ENCODE measurements around the gene HMHB1.
"Not testable (repeated sequence)": the region's sequence is repeated elsewhere in the genome, so short reads cannot be mapped to it uniquely, and the experiment has no call there.

Gene HMHB1

GRCh38 chr5:143805861-143806260, 6.1 kb upstream of the HMHB1 start:
- no peak for DNase-seq

DNA sequence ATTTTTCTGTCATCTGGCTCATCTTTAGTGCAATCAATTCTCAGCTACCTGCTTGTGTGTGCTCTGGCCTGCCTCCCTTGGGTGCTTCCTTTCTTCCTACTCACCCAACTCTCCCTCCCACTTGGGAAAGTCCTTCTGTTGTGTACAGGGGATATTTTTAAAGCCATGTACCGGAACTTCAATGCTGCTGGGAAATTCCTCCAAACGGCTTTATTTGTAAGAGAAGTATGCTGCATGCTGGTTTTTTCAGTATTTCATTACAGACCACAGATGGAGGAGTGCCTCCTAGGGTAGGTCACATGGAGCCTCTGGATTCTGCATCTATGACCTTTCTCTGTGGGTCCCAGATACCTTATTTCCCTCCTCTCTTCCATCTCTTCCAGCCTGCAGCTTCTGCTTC, 5.4 kb upstream of the HMHB1 start:
- no peak for DNase-seq

GRCh38 chr5:143807401-143807800, 4.6 kb upstream of the HMHB1 start:
- no peak for DNase-seq

GRCh38 chr5:143816370-143816769, 4.4 kb downstream of the HMHB1 start:
- not testable (repeated sequence) for DNase-seq

GRCh38 chr5:143819716-143820115, 7.8 kb downstream of the HMHB1 start:
- no peak for DNase-seq

DNA sequence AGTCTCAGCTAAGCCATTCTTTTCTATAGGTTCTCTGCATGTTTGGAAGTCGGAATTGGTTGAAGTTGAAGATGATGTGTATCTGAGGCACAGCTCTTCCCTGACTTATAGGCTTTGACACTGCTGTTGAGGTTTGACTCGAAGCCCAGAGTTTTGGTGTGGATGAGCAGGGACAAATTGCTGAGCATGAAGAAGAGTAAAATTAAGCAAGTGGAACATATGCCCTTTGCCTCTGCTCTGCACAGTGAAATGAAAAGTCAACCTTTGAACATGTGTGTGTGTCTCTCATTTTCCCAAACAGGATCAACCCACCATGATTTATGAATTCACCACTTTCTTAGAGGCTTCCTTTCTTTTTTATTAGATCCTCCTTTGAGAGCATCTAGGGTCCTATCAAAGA, 8.5 kb downstream of the HMHB1 start:
- no peak for DNase-seq

DNA sequence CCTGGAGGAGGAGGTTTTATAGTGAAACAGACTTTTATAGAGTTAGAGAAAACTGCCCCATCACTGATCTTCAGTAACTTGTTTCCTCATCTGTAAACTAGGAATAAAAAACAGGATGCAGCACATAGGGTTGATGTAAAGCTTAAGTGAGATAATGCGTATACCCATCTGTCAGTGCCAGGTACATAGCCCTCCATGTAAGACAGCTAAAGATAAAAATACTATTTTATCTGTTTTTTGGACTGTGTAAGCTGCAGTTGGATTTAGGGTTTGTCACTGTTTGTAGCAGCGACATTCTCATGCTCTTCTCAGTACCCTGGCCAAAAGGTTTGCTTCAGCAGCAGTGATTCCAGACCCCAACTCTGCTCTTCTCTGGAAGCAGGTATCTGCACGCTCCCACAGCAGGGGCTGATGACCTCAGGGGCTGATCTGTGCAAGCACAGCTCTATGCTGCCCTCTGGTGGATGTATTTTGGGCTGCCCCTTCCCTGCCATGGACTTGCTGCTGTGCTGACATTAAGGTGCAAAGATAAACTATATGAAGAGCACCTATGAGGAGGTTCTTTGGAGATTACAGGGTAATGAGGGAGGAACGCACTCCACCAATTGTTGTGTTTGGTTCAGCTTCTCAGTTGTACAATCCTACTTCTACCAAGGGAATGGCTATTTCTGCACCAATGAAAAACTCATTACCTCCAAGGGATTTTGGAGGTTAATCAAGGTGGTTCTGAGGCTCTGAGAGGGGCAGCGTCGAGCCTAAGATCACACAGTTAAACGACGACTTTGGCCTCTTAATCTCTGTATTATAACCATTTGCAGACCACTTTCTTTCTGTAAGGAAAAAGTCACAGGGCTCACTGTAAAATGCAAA, 13.1 kb downstream of the HMHB1 start:
- peak; percentile 38 to 69 for DNase-seq

DNA sequence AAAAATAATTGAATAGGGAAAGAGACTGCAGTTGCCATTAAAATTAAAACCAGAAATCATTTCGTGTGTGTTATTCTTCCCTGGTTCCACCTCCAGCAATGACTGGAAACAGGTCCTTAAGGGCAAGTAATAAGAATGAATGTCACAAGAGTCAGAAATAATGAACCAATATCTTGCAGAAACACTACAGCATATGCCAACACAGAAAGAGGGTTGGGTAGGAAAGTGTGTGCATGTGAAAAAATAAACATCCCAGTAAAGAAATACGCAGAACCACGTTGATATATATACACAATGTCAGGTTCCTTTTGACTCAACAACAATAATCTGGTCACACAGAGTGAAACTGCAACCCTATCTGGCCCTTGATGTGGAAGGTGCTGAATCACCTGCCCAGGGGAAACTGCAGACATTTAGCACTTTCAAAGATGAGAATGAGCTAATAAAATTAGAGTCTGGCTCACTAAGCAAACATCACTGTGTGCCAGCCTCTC, 15.0 kb downstream of the HMHB1 start:
- no peak for DNase-seq

GRCh38 chr5:143828710-143829109, 16.7 kb downstream of the HMHB1 start:
- no peak for DNase-seq

DNA sequence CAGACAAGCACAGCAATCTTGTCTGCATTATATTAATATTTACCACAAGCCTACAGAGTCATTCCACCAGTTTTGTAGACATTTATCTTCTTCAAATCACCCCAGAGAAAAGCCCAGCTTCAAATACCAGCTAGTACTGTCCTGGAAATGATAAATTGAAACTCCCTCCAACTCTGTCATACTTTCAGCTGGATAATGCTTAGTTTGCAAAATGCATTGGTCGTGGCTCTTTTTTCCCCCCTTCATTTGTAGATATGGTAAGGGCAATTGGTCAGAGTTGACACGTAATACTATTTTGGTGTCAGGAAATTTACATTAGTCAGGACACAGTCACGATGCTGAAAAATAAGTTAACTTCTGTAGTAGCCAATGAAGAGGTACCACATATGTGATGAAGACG, 21.2 kb downstream of the HMHB1 start:
- DNase-seq = no peak

GRCh38 chr5:143835251-143835650, 23.3 kb downstream of the HMHB1 start:
- DNase-seq = no peak

- DNase-seq = no peak
These were observed 24.3 kb downstream of the HMHB1 start for GRCh38 chr5:143836161-143836725.

DNA sequence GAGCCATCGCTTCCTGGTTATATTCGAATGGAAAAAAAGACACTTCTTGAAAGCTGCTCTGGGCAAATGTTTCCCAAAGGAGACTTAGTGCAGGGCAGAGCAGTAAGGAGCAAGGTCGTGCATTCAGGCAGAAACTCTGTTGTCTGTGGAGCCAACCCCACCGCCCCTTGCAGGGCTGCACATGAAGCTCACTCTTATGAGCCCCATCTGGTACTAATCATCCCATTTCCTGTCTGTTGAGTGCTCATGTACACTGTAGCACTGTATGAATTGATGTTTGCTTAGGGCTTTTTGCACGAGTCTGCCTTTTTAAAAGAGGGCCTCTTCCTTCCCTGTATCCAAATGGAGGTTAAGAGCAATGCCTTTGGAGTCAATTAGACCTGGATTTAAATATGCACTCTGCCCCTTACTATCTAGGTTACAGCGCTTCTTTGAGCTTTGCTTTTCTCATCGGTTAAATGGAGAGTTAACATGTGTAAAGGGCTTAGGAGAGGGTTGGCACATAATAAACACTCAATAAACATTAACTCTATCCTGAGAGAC, 25.4 kb downstream of the HMHB1 start:
- no peak for DNase-seq

GRCh38 chr5:143841446-143841845, 29.5 kb downstream of the HMHB1 start:
- no peak for DNase-seq

- no peak for DNase-seq
These were observed 31.0 kb downstream of the HMHB1 start for GRCh38 chr5:143842920-143843319.

GRCh38 chr5:143843461-143843860, 31.5 kb downstream of the HMHB1 start:
- DNase-seq = no peak

- no peak for DNase-seq
These were observed 38.2 kb downstream of the HMHB1 start for GRCh38 chr5:143850050-143850683.

DNA sequence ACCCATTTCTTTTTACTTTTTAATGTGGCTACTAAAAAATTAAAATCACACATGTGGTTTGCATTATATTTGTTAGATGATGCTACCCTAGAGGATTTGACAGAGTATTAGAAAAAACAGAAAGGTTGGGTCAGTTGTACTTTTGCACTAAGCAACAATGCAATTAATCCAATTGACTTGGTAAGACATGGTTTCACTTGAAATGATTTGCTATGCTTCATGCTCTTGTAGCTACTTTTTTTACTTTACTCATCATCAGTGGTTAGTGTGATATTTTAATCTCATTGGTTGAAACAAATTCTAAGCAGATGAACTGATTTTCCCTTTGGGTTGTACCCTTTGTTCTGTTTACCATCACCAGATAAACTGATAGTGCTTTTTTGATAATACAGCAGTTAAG, 39.4 kb downstream of the HMHB1 start:
- no peak for DNase-seq

GRCh38 chr5:143860211-143860610, 48.2 kb downstream of the HMHB1 start:
- no peak for DNase-seq

- no peak for DNase-seq
These were observed 50.3 kb downstream of the HMHB1 start for GRCh38 chr5:143862271-143862670.

DNA sequence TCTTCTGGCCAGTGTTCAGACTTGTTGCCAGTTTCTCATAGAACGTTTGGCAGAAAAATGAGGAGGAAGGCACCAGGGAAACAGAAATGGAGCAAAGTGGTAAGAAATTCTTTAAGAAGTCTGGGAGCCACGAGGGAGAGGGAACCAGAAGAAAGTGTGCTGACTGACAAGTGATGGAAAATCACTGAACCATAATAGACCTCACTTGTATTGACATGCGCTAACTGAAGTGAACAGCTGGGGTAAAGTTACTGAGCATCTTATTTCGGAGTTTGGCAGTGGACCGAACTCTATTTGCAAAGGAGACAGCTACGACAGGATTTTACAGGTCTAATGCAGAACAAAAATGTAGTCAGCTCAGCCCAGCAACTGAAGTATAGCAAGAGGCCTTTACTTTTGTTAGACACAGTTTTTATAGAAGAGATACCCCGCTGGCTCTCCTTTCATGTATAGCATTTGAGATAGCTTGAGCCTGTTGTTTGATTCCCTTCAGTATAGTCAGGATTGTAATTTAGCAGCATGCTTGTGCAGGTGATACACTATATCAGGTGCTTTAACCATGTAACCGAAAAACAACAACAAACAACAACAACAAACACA, 53.6 kb downstream of the HMHB1 start:
- no peak for DNase-seq

Measured in hippocampal formation (tissue), 2 donors.